GM21786 (cell line): ENCODE results near the gene IDI2.

ENCODE experiments used
- ATAC-seq: cut with Tn5 transposase; IDR thresholded peaks from one replicate; pipeline ENCODE4 v1.9.1; 2021; ENCODE audit not compliant: unreplicated experiment

The IDI2 gene

DNA sequence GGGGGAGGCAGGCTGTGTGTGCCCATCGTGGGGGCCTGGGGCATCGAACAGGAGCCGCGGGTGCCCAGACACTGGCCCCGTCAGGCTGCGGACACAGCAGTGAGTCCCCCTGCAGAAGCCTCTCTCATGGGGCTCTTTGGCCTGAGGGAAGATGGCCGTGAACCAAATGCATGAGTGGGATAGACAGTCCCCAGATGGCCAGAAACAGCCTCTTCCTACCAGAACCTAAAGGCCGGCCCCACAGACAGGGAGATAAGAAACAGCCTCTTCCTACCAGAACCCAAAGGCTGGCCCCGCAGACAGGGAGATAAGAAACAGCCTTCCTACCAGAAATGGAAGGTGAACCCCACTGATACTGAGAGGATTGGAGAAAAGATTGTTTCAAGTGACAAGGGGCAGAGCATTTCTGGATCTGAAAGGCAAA lies 16.6 kb downstream of the IDI2 start:
- no peak for ATAC-seq

DNA sequence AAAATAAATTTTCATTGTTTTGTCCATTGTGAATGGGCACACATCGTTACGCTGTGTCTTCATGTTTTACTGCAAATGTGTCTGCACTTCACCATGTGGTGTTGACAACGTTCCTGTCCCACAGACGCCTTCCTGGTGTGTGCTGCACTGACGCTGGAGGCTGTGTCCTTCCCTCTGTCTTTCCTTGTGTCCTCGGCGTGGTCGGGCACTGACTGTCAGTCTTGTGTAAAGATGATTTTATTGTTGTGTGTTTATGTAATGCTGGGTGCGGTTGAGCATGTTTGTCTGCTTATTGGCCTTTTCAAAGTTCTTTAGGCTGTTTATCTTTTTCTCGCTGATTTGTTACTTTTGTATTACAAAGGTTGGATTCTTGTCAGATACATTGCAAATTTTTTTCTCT lies 18.1 kb downstream of the IDI2 start:
- no peak for ATAC-seq

DNA sequence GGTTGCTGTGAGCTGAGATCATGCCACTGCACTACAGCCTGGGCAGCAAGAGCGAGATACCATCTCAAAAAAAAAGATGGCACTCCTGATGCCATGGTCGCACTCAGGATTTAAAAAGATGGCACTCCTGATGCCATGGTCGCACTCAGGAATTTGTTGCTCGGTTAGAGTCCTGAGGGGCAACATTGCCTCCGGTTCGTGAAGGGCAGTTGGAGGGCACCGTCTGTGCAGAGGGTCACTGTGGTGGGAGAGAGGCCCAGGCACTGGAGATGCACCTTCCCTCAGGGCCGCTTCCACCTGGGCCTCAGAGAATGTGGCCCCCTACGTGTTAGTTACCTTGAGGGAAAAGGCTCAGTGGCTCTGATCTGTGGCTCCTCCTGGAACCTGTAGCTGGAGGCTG lies 19.1 kb downstream of the IDI2 start:
- ATAC-seq: no peak

DNA sequence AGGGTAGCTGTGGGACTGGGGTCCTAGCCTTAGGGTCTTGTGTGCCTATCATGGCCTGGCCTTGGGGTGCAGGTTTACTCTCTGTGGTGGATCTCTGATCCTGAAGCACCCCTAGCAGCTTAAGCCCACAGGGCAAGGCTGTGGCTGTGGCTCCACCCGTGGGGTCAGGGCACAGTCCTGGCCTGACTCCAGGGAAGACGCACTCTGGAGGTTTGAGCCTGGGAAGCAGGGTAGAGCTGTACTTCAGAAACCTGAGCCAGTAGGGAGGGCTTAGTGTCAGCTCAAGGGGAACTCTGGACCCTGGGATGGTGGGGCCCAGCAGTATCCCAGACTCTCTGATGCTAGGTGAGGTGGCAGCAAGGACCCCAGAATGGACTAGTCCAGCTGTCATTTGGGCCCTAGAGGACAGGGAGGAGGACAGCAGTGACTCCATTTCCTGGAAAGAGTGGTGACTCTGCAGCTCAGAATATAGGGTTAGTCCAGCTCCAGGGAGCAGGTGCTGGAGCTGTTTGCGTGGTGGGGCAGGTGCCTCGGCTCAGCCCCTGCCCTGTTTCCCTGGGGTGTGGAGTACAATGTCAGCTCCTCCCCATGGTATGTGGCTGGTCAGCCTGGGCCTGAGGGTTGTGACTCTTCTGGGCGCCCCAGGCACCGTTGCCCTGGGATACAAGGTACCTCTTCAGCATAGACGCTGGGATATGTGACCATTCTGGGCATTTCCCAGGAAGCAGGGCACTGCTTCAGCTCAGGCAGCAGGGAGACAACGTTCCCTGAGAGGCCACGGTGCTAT lies 21.6 kb downstream of the IDI2 start:
- no peak for ATAC-seq

DNA sequence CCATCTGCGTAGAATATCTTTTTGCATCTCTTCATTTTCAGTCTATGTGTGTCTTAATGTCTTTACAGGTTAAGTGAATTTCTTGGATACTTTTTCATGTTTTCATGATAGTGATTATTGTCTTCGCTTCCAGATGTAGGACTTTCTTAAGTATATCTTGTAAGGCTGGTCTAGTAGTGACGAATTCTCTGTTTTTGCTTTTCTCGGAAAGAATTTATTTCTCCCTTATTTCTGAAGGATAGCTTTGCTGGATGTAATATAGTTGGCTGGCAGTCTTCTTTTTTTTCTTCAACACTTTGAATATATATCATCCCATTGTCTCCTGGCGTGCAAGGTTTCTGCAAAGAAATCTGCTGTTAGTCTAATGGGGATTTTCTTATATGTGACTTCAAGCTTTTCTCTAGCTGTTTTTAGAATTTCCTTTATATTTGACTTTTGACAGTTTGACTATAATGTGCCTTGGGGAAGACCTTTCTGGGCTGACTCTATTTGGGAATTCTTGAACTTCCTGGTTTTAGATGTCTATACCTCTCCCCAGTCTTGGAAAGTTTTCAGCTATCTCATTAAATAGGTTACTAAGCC lies 23.1 kb downstream of the IDI2 start:
- ATAC-seq: no peak

DNA sequence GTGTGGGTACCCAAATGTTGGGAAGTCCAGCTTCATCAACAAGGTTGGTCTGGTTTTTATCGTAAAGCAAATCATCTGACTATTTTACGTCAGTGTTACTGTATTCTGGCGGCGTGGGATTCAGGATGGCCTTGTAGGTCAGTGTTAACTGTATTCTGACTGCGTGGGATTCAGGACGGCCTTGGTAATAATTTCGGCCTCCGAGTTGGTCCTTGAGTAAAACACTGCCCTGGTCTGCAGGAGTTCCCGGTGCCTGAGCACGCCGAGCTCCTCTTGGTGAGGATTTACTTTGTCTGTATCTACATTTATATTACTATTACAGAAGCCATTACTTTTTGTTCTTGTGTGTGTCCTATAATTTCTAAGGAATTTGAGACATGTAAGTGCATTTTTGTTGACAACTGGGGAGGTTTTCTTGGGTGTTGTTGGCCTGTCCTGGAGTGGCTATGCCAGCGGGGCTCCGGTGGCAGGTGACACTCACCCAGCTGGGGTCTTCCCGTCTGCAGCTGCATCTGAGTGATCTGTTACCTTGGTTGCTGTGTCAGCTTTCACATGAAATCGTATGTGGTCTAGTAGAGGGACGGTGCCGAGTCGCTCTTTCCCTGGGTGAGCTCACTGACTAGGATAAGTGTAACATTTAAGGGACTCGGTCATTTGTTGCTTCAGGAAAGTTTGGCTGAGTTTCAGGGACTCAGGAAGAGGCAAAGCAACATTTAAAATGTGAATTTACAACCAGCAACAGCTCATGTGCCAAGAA lies 28.2 kb downstream of the IDI2 start:
- ATAC-seq: no peak

DNA sequence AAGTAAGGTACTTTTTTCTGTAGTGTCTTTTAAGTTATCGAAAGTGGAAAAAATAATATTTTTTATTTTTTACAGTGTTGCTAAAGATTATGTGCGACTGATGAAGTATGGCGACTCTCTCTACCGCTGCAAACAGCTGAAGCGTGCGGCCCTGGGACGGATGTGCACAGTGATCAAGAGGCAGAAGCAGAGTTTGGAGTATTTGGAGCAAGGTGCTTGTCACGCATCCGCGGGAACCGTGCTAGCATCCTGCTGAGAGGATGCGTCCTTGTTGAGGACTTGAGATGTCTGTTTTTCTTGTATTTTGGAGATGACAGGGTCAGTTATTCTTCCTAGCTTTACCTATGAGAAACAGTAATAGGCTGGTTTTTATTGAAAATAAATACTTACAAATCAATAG lies 29.6 kb downstream of the IDI2 start:
- no peak for ATAC-seq

DNA sequence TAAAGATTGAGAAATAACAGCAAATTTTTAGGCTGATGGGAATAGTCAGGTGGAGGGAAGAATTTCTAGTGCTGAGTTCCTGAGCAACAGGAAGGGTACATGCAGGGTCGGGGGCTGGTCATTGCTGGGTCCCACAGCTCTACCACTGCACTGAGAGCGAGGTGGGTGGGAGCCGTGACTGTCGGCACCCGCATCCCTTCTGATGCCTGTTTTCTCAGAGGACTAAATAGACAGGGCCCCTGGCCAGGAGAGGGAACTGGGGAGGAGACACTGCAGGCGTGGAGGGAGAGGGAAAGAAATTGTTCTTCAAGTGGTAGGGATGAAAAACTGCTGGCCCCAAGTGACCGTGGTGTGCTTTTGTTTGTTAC lies 30.1 kb downstream of the IDI2 start:
- no peak for ATAC-seq

DNA sequence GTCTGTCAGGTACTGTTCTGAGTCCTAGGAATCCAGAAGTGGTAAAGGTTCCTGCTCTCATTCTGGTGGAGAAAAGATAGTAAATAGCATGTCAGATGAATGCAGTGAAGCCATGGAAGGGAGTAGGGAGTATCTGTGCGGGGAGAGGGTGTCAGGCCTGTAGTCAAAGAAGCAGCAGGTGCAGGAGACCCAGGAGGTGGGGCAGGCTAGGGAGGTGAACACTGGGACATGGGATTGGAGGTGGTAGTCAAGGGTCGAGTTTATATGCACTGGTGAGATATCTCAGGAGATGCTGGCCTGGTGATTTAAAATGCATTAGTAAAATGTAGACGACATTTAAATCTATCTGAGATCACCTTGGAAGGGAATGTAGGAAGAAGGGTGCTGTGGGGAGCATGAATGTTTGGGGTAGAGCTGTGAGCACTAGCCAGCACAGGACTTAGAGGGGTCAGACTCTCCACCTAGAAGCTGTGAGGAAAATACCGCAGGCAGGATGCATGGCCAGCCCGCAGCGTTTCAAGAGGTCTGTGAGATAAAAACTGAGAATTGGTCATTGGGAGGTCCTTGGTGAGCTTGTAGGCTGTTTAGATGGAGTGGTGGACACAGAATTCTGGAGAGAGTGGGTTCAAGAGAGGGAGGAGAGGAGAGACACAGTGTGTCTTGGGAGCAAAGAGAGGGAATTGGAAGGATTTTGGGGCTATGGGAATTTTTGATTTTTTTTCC lies 30.7 kb downstream of the IDI2 start:
- no peak for ATAC-seq

DNA sequence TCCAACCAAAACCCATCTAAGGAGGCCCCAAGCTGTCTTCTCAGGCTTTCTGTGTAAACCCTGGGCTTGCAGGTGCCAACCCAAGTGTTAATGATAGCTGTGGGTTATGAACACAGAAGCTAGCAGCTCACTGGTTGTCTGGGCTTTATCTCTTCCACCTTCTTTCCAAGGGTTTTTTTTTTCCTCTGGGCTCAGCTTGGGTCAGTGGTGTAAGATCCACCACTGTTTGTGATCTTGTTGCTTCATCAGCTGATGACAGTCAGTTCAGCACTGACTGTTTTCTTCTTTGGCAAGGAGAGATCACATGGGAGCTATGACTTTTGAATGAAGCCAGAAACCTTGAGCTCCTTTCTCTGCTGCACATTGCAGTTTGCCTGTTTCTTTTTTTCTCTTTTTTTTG lies 32.8 kb downstream of the IDI2 start:
- no peak for ATAC-seq

DNA sequence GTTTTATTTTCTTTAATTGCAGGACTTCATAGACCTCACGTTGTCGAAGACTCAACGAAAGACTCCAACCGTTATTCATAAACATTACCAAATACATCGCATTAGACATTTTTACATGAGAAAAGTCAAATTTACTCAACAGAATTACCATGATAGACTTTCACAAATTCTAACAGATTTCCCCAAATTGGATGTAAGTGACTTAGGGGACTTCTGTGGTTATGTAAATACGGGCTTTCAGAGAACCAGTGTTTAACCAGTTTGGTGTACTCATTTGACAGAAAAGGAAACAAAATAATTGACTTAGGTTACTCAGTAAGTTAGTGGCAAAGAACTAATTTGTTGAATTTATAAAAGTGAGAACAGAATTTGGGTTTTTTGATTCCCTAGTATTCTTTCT lies 33.2 kb downstream of the IDI2 start:
- ATAC-seq: peak; percentile 40

DNA sequence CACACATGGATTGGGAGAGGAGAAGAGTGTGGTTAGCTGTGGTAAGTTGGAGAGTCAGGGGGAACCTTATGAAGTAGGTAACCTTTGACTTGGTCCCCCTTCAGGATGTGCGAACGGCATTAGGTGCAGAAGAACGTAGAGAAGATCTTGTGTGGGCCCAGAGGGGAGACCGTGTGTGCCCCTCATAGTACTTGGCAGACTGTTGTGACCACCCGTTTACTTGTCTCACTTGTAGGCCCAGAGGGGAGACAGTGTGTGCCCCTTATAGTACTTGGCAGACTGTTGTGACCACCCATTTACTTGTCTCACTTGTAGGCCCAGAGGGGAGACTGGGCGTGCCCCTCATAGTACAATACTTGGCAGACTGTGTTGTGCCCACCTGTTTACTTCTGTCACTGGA lies 34.9 kb downstream of the IDI2 start:
- ATAC-seq: no peak

DNA sequence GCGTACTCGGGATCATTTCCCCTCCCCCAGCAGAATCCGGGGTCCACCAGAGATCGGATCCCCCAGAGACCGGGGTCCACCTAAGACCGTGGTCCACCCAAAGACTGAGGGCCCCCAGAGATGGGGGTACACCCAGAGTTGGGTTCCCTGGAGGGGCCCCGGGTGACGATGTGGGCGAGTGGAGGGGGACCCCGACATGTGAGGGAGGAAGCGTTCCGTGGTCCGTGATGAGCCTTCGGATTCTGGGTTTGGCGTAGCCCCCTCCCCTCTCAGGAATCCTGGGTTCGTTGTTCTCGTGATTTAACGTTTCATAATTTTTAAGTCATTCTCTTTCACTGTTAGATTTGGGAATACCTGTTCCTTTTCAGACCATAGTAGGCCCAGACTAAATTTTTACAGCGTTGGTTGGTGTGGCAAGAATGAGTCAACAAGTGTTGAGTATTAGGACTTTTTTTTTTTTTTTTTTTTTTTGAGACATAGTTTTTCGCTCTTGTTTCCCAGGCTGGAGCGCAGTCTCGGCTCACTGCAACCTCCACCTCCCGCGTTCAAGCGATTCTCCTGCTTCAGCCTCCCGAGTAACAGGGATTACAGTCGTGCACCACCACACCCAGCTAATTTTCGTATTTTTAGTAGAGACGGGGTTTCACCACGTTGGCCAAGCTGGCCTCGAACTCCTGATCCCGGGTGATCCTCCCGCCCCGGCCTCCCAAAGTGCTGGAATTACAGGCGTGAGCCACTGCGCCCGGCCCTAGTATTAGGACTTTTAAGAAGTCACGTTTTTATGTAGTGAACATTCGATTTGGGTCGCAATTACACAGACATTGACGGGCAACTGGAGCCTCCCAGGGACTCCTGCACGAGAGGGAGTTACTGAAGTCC lies 36.8 kb downstream of the IDI2 start:
- no peak for ATAC-seq

DNA sequence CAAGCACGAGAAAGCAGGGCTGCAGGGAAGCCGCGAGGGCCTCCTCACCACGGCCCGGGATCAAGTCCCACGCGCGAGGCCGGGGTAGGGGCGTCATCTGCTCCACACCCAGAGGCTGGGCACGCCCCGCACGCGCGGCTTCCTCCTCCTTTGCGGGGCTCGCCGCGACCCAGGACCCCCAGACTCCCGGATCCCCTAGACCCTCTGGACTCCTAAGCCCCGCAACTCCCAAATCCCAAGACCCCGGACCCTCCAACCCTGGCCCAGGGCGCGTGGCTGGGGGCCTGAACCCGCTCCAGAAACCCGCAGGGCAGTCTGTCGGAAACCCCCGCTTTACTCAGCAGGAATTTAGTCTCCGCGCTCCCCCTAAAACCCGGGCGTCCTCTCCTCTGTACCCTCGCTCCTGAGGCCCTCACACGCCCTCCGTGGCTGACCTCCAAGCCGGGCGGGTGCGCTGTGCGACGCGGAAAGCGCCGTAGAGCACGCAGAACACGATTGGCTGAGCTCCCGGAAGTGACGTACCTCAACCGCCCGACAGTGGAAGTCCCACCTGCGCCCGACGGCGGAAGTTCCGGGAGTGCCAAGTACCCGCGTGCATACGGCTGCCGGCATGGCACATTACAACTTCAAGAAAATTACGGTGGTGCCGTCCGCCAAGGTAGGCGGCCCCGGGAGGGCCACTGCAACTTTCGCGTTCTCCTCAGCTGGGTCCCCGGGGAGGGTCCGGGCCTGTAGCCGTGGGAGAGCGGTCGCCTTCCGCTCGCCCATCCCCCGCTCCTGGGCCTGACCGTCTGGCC lies 37.6 kb downstream of the IDI2 start, which contains the start of gene GTPBP4:
Gene GTPBP4 (plus strand): TSS at position 565 of the 797 bp plus-strand sequence. CDS start 46 bp downstream, at position 611.
- ATAC-seq: peak; percentile 97

DNA sequence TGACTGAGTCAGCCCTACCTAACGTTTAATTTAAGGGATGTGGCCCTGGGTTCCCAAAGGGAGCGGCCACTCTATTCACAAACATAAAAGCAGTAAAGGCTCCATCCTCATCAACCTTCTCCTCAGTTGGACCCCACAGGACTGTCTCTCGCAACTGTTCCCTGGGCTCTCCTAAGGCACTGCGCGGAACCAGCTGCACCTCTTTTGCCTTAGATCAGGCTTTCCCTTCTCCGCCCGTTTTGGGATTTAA lies 38.1 kb downstream of the IDI2 start:
- no peak for ATAC-seq

DNA sequence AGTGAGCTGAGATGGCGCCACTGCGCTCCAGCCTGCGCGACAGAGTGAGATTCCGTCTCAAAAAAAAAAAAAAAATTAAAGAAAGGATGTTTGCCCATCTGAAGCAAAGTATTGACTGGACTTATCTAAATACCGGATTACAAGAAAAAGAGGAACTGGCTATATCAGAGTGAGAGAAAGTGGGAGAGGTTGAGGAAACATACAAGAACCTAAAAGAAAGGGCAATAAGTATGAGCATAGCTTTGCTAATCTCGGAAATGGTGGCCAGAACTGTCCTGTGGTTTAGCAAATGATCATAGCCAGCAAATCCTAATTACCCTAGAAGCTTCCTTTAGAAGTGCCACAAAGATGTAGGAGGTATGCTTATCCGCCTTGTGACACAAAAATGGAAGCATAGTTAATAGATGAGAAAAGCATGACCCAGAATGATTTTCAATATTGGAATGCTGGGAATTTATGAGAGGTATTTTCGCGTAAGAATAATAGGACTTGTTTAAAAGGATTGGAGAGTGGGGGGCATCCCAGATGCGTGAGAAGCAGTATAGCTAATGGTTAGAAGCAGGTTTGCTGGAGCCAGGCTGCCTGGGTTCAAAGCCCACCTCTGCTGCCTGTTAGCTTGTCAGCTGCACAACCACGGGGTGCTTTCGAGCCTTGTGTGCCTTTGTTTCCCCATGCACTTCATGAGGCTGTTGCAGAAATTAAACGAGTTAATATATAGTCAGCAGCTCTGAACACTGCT lies 38.6 kb downstream of the IDI2 start:
- ATAC-seq: no peak

DNA sequence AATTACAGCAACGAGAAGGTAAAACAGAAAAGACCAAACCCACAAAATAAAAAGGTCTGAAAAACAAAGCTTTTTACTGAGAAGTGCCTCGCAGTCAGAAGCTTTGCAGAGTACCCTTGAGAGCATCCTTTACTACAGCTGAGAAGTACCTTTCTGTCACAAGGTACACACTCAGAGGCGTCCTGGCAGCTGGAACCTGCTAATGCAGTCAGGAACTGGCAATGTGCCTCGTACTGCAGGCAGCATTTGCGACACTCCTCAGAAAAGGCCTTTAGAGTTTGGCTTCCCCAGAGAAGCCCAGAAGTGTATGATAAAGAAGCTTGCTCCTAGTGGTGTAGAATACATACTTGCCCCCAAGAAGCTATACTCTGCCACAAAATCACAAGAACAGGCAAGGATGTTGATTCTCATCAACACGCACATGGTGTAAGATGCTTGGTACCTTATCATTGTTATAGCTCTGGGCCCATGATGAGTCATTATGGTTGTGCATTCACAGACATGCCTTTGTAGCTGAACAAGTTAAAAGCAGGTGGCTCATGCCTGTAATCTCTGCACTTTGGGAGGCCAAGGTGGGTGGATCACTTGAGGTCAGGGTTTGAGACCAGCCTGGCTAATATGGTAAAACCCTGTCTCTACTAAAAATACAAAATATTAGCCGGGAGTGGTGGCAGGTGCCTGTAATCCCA lies 39.4 kb downstream of the IDI2 start:
- no peak for ATAC-seq

DNA sequence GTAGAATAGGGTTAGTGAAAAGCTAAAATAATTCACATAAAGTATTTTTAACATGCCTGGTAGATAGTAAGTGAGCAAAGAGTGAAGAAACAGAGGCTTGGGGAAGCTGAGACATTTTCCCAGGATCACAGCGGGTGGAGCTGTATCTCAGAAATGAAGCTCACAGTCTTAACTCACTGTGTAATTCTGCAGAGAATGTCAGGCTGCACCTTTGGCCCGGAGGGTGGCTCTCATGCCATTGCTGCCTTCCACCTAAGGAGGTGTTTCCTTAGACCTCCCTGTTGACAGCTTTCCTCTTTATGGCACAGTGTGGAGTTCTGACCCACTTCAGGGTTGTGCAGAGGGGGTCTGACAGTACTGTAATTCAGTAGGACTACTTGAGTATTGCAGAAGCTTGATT lies 40.3 kb downstream of the IDI2 start:
- no peak for ATAC-seq
